Neural crest cell (in vitro differentiated cells): ENCODE results near the gene DPPA5. TPM values are rescaled to one million over a fixed set of nuclear protein-coding genes. Genes with fewer than 3 reads are reported as not detected.

Source experiments
- DNase-seq: peaks from one replicate; pipeline ENCODE4 v3.0.0; 2021; ENCODE audit warnings: low read depth, mixed read lengths, low spot score
- H3K27ac Mint-ChIP-seq: one replicate; pipeline ENCODE4 v1.8.0; 2021; ENCODE audit warnings: mild to moderate bottlenecking, mixed read lengths; ENCODE audit not compliant: unreplicated experiment
- H3K27me3 Mint-ChIP-seq: 2 replicates; pipeline ENCODE4 v1.8.0; 2021; ENCODE audit warnings: low read depth, mild to moderate bottlenecking, mixed read lengths
- H3K36me3 Mint-ChIP-seq: 2 replicates; pipeline ENCODE4 v1.8.0; 2021; ENCODE audit warnings: low read depth, mild to moderate bottlenecking, mixed read lengths
- H3K4me1 Mint-ChIP-seq: 2 replicates; pipeline ENCODE4 v1.8.0; 2021; ENCODE audit warnings: mixed read lengths
- H3K4me3 Mint-ChIP-seq: one replicate; pipeline ENCODE4 v1.8.0; 2021; ENCODE audit warnings: mild to moderate bottlenecking, mixed read lengths
- H3K9me3 Mint-ChIP-seq: 2 replicates; pipeline ENCODE4 v1.8.0; 2021; ENCODE audit warnings: mixed read lengths
- total RNA-seq: library from RNA; stranded (reverse); gene quantifications from 2 replicates; pipeline ENCODE4 v1.2.1, GENCODE V29; 2021
- TF ChIP-seq, protein P1 (sequence below): fragments of 200-600 bp; sonication (generic); conservative IDR thresholded peaks from 2 replicates; pipeline ENCODE4 v1.5.0; 2021; ENCODE audit warnings: antibody characterized with exemption, mild to moderate bottlenecking

DPPA5 gene
- total RNA-seq, 1 donor from 2014 or later = not detected

DNA sequence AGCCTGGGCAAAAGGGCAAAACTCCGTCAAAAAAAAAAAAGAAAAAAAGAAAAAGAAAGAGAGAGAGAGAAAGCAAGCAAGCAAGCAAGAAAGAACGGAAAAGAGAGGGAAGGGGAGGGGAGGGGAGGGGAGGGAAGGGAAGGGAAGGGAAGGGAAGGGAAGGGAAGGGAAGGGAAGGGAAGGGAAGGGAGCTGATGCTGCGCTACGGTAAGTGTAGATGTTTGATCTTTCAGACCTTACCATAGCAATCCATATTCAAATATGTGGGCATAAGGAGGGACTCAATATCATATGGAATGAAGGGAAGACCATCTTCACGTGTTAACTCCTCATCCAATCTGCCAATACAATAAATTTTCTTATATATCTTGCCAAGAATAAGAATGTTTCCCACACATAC, 11.9 kb downstream of the DPPA5 start:
- H3K27me3 Mint-ChIP-seq = peaks cover 12% of the 10 kb centered on the region
- H3K9me3 Mint-ChIP-seq = no peaks in the 10 kb centered on the region
- H3K27ac Mint-ChIP-seq = no peak overlapping the region
- no peaks in the 10 kb centered on the region for H3K4me1 Mint-ChIP-seq
- H3K4me3 Mint-ChIP-seq = no peak overlapping the region
- H3K36me3 Mint-ChIP-seq = no peaks in the 10 kb centered on the region
- no peak for DNase-seq
- TF ChIP-seq, protein P1, sequence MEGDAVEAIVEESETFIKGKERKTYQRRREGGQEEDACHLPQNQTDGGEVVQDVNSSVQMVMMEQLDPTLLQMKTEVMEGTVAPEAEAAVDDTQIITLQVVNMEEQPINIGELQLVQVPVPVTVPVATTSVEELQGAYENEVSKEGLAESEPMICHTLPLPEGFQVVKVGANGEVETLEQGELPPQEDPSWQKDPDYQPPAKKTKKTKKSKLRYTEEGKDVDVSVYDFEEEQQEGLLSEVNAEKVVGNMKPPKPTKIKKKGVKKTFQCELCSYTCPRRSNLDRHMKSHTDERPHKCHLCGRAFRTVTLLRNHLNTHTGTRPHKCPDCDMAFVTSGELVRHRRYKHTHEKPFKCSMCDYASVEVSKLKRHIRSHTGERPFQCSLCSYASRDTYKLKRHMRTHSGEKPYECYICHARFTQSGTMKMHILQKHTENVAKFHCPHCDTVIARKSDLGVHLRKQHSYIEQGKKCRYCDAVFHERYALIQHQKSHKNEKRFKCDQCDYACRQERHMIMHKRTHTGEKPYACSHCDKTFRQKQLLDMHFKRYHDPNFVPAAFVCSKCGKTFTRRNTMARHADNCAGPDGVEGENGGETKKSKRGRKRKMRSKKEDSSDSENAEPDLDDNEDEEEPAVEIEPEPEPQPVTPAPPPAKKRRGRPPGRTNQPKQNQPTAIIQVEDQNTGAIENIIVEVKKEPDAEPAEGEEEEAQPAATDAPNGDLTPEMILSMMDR = no peak

DNA sequence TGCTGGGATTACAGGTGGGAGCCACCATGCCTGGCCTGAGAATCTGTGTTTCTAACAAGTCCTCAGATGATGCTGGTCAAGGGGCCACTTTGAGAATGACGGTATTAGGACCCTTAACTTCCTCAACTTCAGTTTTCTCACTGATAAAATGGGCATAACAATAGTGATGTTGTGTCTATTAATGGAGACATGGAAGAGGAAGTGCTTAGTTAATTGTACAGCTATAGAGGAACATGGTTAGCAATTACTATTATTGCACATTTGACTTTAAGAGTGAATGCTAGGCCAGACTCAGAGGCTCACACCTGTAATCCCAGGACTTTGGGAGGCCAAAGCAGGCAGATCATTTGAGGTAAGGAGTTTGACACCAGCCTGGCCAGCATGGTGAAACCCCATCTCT, 12.7 kb downstream of the DPPA5 start:
- Mint-ChIP-seq H3K27ac (no peak overlapping the region), H3K4me3 (no peak overlapping the region), H3K27me3 (peaks cover 5% of the 10 kb centered on the region), H3K36me3 (no peaks in the 10 kb centered on the region), H3K9me3 (no peaks in the 10 kb centered on the region), H3K4me1 (no peaks in the 10 kb centered on the region)
- TF ChIP-seq, protein P1 = no peak
- no peak for DNase-seq

DNA sequence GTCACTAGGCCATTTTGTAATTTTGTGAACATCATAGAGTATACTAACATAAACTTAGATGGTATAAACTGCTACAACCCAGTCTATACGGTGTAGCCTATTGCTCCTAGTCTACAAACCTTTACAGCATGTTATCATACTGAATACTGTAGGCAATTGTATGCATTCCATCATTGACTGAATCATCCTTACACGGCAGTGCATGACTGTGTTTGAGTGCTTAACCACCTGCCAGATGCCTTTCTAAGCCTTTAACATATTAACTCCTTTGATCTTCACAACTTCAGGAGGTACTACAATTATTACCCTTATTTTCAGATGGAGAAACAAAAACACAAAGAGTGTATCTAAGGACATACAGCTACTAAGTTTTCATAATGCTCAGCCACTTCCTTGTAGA, 14.0 kb downstream of the DPPA5 start:
- no peak overlapping the region for H3K4me3 Mint-ChIP-seq
- TF ChIP-seq, protein P1 = no peak
- no peak for DNase-seq
- H3K9me3 Mint-ChIP-seq = no peaks in the 10 kb centered on the region
- H3K36me3 Mint-ChIP-seq = no peaks in the 10 kb centered on the region
- no peak overlapping the region for H3K27ac Mint-ChIP-seq
- H3K27me3 Mint-ChIP-seq = peaks cover 5% of the 10 kb centered on the region
- no peaks in the 10 kb centered on the region for H3K4me1 Mint-ChIP-seq

DNA sequence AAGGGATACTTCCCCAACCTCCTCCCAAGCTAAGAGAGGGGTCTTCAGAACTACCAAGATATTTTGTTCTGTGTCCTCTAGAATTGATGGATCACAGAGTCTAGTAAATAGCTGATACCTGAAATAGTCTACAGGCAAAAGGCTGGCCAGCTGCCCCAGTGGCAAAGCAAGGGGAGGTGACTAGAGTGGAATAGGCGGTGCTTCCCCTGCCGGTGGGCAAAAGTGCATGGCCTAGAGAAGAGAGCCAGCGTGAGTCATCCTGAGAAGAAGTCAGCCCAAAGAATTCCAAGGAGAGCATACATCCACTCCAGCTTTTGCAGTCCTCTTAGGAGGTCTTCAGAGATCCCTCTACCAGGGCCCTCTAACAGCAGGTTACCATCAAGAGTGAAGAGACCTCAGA, 14.7 kb downstream of the DPPA5 start:
- no peaks in the 10 kb centered on the region for H3K9me3 Mint-ChIP-seq
- peaks cover 5% of the 10 kb centered on the region for H3K27me3 Mint-ChIP-seq
- H3K36me3 Mint-ChIP-seq = no peaks in the 10 kb centered on the region
- H3K4me3 Mint-ChIP-seq = no peak overlapping the region
- DNase-seq = no peak
- no peaks in the 10 kb centered on the region for H3K4me1 Mint-ChIP-seq
- TF ChIP-seq, protein P1 = no peak
- H3K27ac Mint-ChIP-seq = no peak overlapping the region

DNA sequence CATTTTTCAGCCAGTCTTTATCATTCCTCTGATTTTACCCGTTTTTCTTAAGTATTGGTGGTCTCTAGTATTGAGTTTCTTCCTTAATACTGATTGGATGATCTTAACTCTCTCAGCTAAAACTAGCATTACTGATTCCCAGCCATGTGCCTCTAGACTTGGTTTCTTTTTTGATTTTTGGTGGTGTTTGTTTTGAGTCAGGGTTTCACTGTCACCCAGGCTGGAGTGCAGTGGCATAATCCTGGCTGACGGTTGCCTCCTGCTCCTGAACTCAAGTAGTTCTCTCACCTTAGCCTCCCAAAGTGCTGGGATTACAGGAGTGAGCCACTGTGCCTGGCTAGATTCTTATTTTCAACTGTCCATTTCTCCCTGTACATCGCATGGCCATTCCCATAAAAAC, 24.9 kb downstream of the DPPA5 start:
- Mint-ChIP-seq H3K27ac (no peak overlapping the region), H3K27me3 (peaks cover 19% of the 10 kb centered on the region), H3K36me3 (no peaks in the 10 kb centered on the region), H3K9me3 (no peaks in the 10 kb centered on the region), H3K4me1 (no peaks in the 10 kb centered on the region), H3K4me3 (no peak overlapping the region)
- TF ChIP-seq, protein P1 = no peak
- DNase-seq = no peak

DNA sequence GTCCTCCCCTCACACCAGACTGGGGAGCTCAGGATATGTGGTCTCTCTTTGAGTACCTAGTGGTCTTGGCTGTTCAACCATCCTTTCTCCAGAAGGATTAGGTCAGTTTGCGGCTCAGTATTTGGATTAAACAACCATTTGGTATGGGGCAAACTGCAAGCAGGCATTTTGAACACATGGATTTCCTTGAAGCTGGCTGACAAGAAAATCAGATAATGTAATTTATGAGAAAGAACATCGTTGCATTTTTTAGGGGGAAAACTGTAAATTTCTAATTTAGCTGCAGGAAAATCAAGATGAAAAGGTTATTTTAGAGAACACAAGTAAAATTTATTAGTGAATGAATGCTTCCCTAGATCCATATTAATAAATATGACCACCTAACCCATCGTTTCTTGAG, 25.3 kb downstream of the DPPA5 start:
- TF ChIP-seq, protein P1 = no peak

More for the DNA sequence above, 25.3 kb downstream of the DPPA5 start:
- DNase-seq = no peak
- H3K4me3 Mint-ChIP-seq = no peak overlapping the region
- H3K36me3 Mint-ChIP-seq = no peaks in the 10 kb centered on the region
- H3K4me1 Mint-ChIP-seq = no peaks in the 10 kb centered on the region
- H3K27ac Mint-ChIP-seq = no peak overlapping the region
- H3K27me3 Mint-ChIP-seq = peaks cover 19% of the 10 kb centered on the region
- H3K9me3 Mint-ChIP-seq = no peaks in the 10 kb centered on the region
